ENCODE measurements around the gene NIPSNAP2. TPM values are rescaled to one million over a fixed set of nuclear protein-coding genes. Genes with fewer than 3 reads are reported as not detected.

The NIPSNAP2 gene
- polyA plus RNA-seq, 1 of the 3 experiments (the other 2 are of a cell fraction) = 57.5 TPM

GRCh38 chr7:56026538-56026937, 62.2 kb downstream of the NIPSNAP2 start (continued):
- TF ChIP-seq RFX5 (IDR thresholded peaks at IDR 0.05; ENCODE audit: low read length) (no peak), RAD21 (IDR thresholded peaks at IDR 0.05; ENCODE audit: low read length) (no peak), TEAD4 (IDR thresholded peaks at IDR 0.05; ENCODE audit: borderline replicate concordance, insufficient read depth) (no peak), JUND (IDR thresholded peaks at IDR 0.05) (no peak), RCOR1 (IDR thresholded peaks at IDR 0.05; ENCODE audit: low read length) (no peak), REST (IDR thresholded peaks at IDR 0.05; ENCODE audit: low read depth, low read length) (no peak), YY1 (IDR thresholded peaks at IDR 0.05; ENCODE audit: low read depth) (no peak), FOSL2 (IDR thresholded peaks at IDR 0.05; ENCODE audit: borderline replicate concordance, low read depth) (no peak), NFIC (IDR thresholded peaks at IDR 0.05; ENCODE audit: borderline replicate concordance) (no peak), EP300 (IDR thresholded peaks at IDR 0.05; ENCODE audit: borderline replicate concordance in 1 of 2, low read depth in 1 of 2, low read length in 1 of 2) (no peak)

GRCh38 chr7:56028942-56029630, 64.7 kb downstream of the NIPSNAP2 start:
- Histone ChIP-seq H2AFZ (ENCODE audit: low read depth) (no peak overlapping the region), H3K4me2 (no peak overlapping the region), H3K27ac (ENCODE audit: low read depth in 2 of 2, low read length in 1 of 2) (no peak overlapping the region), H3K9me2 (no peaks in the 10 kb centered on the region), H4K20me1 (ENCODE audit: insufficient read depth) (no peaks in the 10 kb centered on the region), H3K9ac (no peak overlapping the region), H3K4me1 (ENCODE audit: control insufficient read depth in 1 of 2, insufficient read depth in 2 of 2, low read depth in 1 of 2, low read length in 1 of 2) (no peaks in the 10 kb centered on the region; a peak in 1 of 4 replicates), H3K79me2 (ENCODE audit: insufficient read depth) (peaks cover 11% of the 10 kb centered on the region), H3K9me3 (no peaks in the 10 kb centered on the region), H3K27me3 (ENCODE audit: insufficient read depth) (no peaks in the 10 kb centered on the region), H3F3A (replicated peaks; ENCODE audit: insufficient read depth) (peaks cover 7% of the 10 kb centered on the region), H3K36me3 (replicated peaks in 1 of 2; ENCODE audit: control insufficient read depth in 1 of 2, insufficient read depth in 2 of 2, low read length in 1 of 2) (peaks cover 4 to 54% of the 10 kb centered on the region in 2 experiments), H3K4me3 (ENCODE audit: low read depth in 2 of 2, low read length in 1 of 2) (no peak overlapping the region)
- no peak for DNase-seq
- CTCF ChIA-PET = interaction anchor here (0.6 kb wide), 1 partner anchor 479 kb away, joined by 3 read pairs; no protein-coding TSS in a partner anchor
- POLR2A ChIA-PET = no interaction called here
- 81% methylated on average over 9 of the region's 9 CpGs for WGBS (ENCODE audit: low lambda C conversion rate)
- no peak for TF ChIP-seq MEF2A (IDR thresholded peaks at IDR 0.05; ENCODE audit: borderline replicate concordance, low read depth)
- no peak for TF ChIP-seq PBX3 (IDR thresholded peaks at IDR 0.05)
- TF ChIP-seq ELF1 (IDR thresholded peaks at IDR 0.05) = no peak
- TF ChIP-seq CHD2 (IDR thresholded peaks at IDR 0.05; ENCODE audit: low read length, partially characterized antibody) = no peak
- TF ChIP-seq TCF12 (IDR thresholded peaks at IDR 0.05) = no peak
- no peak for TF ChIP-seq NRF1 (IDR thresholded peaks at IDR 0.05; ENCODE audit: low read depth, low read length)
- no peak for TF ChIP-seq IRF3 (IDR thresholded peaks at IDR 0.05; ENCODE audit: low read depth, low read length)
- TF ChIP-seq RXRA (IDR thresholded peaks at IDR 0.05; ENCODE audit: borderline replicate concordance, low read depth) = no peak
- TF ChIP-seq GABPA (IDR thresholded peaks at IDR 0.05; ENCODE audit: low read depth) = no peak
- no peak for TF ChIP-seq CTCF (IDR thresholded peaks at IDR 0.05)
- TF ChIP-seq TAF1 (IDR thresholded peaks at IDR 0.05; ENCODE audit: borderline replicate concordance, low read depth, low read length) = no peak
- TF ChIP-seq JUND (IDR thresholded peaks at IDR 0.05) = no peak
- TF ChIP-seq FOXJ3 (CRISPR knock-in tag; IDR thresholded peaks at IDR 0.05) = no peak
- no peak for TF ChIP-seq FOSL2 (IDR thresholded peaks at IDR 0.05; ENCODE audit: borderline replicate concordance, low read depth)
- TF ChIP-seq EZH2phosphoT487 (IDR thresholded peaks at IDR 0.05; ENCODE audit: borderline replicate concordance, low read depth) = no peak
- TF ChIP-seq MAX (IDR thresholded peaks at IDR 0.05; ENCODE audit: low read depth) = no peak
- no peak for TF ChIP-seq RCOR1 (IDR thresholded peaks at IDR 0.05; ENCODE audit: low read length)
- no peak for TF ChIP-seq EP300 (IDR thresholded peaks at IDR 0.05; ENCODE audit: borderline replicate concordance in 1 of 2, low read depth in 1 of 2, low read length in 1 of 2)
- no peak for TF ChIP-seq FOXM1 (IDR thresholded peaks at IDR 0.05; ENCODE audit: low read depth)
